Endothelial cell (in vitro differentiated cells): ENCODE results near the gene PPIC. TPM values are rescaled to one million over a fixed set of nuclear protein-coding genes. Genes with fewer than 3 reads are reported as not detected.

Source experiments
- DNase-seq: peaks from one replicate; pipeline ENCODE4 v3.0.0; 2021; ENCODE audit warnings: low spot score
- H3K27ac Mint-ChIP-seq: one replicate; pipeline ENCODE4 v1.8.0; 2021; ENCODE audit warnings: mixed read lengths, inconsistent platforms; ENCODE audit not compliant: unreplicated experiment
- H3K27me3 Mint-ChIP-seq: one replicate; pipeline ENCODE4 v1.8.0; 2021; ENCODE audit warnings: mild to moderate bottlenecking, moderate library complexity, mixed read lengths, inconsistent platforms; ENCODE audit not compliant: unreplicated experiment
- H3K36me3 Mint-ChIP-seq: one replicate; pipeline ENCODE4 v1.8.0; 2021; ENCODE audit warnings: mild to moderate bottlenecking, low read depth, mixed read lengths, inconsistent platforms; ENCODE audit not compliant: unreplicated experiment
- H3K4me1 Mint-ChIP-seq: one replicate; pipeline ENCODE4 v1.8.0; 2021; ENCODE audit warnings: mild to moderate bottlenecking, mixed read lengths, inconsistent platforms; ENCODE audit not compliant: unreplicated experiment
- H3K4me3 Mint-ChIP-seq: one replicate; pipeline ENCODE4 v1.8.0; 2021; ENCODE audit warnings: mild to moderate bottlenecking, mixed read lengths, inconsistent platforms; ENCODE audit not compliant: unreplicated experiment
- H3K9me3 Mint-ChIP-seq: one replicate; pipeline ENCODE4 v1.8.0; 2021; ENCODE audit warnings: mixed read lengths, inconsistent platforms; ENCODE audit not compliant: unreplicated experiment
- total RNA-seq: library from RNA; stranded (reverse); fragmentation: NEBNext Ultra II Directional; extraction: Animal tissue kit (Norgen Biotek cat#: 25700); gene quantifications from one replicate; pipeline ENCODE4 v1.2.1, GENCODE V29; 2021; ENCODE audit not compliant: unreplicated experiment
- TF ChIP-seq, protein P1 (sequence below): fragments of 200-600 bp; sonication (generic); IDR thresholded peaks from one replicate; pipeline ENCODE4 v1.5.0; 2021; ENCODE audit warnings: antibody characterized with exemption; ENCODE audit not compliant: unreplicated experiment

PPIC gene
- total RNA-seq, 1 donor from 2014 or later, result 25.6 TPM

DNA sequence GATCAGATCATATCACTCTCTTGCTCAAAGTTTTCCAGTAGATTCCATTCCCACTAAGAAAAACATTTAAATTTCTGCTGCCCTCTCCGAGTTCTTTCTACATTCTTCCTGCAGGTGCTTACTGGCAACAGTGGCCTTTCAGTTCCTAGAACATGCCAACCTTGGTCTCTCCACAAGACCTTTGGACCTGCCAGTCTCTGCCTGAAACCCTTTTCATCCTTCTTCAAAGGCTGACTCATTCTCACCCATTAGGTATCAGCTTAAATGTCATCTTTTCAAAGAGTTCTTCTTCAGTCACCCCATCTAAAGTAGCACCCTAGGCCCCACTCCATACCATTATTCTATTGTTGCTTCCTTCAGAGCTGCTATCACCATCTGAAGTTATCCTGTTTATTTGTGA lies 21.8 kb downstream of the PPIC start:
- no peak overlapping the region for H3K27ac Mint-ChIP-seq

DNA sequence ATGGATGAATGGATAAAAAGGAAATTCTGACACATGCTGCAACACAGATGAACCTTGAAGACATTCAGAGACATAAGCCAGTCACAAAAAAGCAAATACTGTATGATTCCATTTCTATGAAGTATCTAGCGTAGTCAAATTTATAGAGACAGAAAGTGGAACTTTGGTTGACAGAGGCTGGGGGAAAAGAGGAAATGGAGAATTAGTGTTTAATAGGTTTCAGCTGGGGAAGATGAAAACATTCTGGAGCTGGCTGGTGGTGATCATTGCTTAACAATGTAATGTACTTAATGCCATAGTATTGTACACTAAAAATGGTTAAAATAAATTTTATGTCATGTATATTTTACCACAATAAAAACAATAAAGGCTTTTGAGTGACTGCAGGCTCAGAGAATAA lies 24.2 kb downstream of the PPIC start:
- H3K36me3 Mint-ChIP-seq, result peaks cover 5% of the 10 kb centered on the region
- no peak for DNase-seq
- peaks cover 8% of the 10 kb centered on the region for H3K4me1 Mint-ChIP-seq
- H3K9me3 Mint-ChIP-seq, result no peaks in the 10 kb centered on the region
- no peak overlapping the region for H3K27ac Mint-ChIP-seq
- H3K4me3 Mint-ChIP-seq, result no peak overlapping the region
- no peaks in the 10 kb centered on the region for H3K27me3 Mint-ChIP-seq
- TF ChIP-seq, protein P1, sequence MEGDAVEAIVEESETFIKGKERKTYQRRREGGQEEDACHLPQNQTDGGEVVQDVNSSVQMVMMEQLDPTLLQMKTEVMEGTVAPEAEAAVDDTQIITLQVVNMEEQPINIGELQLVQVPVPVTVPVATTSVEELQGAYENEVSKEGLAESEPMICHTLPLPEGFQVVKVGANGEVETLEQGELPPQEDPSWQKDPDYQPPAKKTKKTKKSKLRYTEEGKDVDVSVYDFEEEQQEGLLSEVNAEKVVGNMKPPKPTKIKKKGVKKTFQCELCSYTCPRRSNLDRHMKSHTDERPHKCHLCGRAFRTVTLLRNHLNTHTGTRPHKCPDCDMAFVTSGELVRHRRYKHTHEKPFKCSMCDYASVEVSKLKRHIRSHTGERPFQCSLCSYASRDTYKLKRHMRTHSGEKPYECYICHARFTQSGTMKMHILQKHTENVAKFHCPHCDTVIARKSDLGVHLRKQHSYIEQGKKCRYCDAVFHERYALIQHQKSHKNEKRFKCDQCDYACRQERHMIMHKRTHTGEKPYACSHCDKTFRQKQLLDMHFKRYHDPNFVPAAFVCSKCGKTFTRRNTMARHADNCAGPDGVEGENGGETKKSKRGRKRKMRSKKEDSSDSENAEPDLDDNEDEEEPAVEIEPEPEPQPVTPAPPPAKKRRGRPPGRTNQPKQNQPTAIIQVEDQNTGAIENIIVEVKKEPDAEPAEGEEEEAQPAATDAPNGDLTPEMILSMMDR, result no peak

More for the DNA sequence above, 21.8 kb downstream of the PPIC start:
- no peak overlapping the region for H3K4me3 Mint-ChIP-seq
- H3K36me3 Mint-ChIP-seq, result peaks cover 5% of the 10 kb centered on the region
- TF ChIP-seq, protein P1, result no peak
- H3K9me3 Mint-ChIP-seq, result no peaks in the 10 kb centered on the region
- peaks cover 8% of the 10 kb centered on the region for H3K4me1 Mint-ChIP-seq
- H3K27me3 Mint-ChIP-seq, result no peaks in the 10 kb centered on the region
- no peak for DNase-seq

- H3K4me1 Mint-ChIP-seq, result peaks cover 8% of the 10 kb centered on the region
- H3K9me3 Mint-ChIP-seq, result no peaks in the 10 kb centered on the region
- DNase-seq, result no peak
- H3K27me3 Mint-ChIP-seq, result no peaks in the 10 kb centered on the region
- TF ChIP-seq, protein P1, result no peak
- H3K4me3 Mint-ChIP-seq, result no peak overlapping the region
- peaks cover 5% of the 10 kb centered on the region for H3K36me3 Mint-ChIP-seq
- no peak overlapping the region for H3K27ac Mint-ChIP-seq
Observed at GRCh38 chr5:123007754-123008153, 28.8 kb downstream of the PPIC start.

DNA sequence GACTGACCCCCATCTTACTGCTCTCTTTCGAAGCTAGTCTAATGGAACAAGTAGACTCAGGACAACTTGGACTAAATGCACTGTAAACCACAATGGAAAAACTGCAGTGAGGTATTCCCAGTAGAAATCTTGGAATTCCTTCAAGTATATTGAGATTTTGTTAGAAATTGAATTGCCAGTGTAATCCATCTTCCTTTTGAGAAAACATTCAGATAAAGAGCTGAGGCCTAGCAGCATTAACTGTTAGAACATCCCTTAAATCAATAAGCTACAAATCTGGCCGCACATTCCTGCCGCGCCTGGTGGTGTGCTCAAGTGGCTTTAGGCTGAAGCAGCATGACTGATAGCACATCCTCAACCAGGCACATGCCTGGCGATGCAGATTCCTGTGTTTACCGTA lies 29.3 kb downstream of the PPIC start:
- Mint-ChIP-seq H3K4me3 (no peak overlapping the region), H3K27ac (no peak overlapping the region)
- DNase-seq, result no peak

GRCh38 chr5:123001808-123002207 lies 34.7 kb downstream of the PPIC start:
- H3K36me3 Mint-ChIP-seq, result no peaks in the 10 kb centered on the region
- peaks cover 6% of the 10 kb centered on the region for H3K4me1 Mint-ChIP-seq
- H3K27ac Mint-ChIP-seq, result no peak overlapping the region
- TF ChIP-seq, protein P1, result no peak
- no peaks in the 10 kb centered on the region for H3K9me3 Mint-ChIP-seq
- DNase-seq, result no peak
- H3K4me3 Mint-ChIP-seq, result no peak overlapping the region
- peaks cover 2% of the 10 kb centered on the region for H3K27me3 Mint-ChIP-seq

More for the DNA sequence above, 29.3 kb downstream of the PPIC start:
- peaks cover 8% of the 10 kb centered on the region for H3K4me1 Mint-ChIP-seq
- TF ChIP-seq, protein P1, result no peak
- H3K36me3 Mint-ChIP-seq, result peaks cover 4% of the 10 kb centered on the region
- H3K27me3 Mint-ChIP-seq, result no peaks in the 10 kb centered on the region
- no peaks in the 10 kb centered on the region for H3K9me3 Mint-ChIP-seq
